Hippocampal formation (tissue), 2 donors: ENCODE data around the gene PRKCA.
"Not testable (repeated sequence)": the region's sequence is repeated elsewhere in the genome, so short reads cannot be mapped to it uniquely, and the experiment has no call there.

Experiments
- DNase-seq, 2 donors: peaks; one replicate each; lab custom pipeline; 2025; lab: John Stamatoyannopoulos, UW

PRKCA gene

GRCh38 chr17:66489576-66489975 is 187.2 kb downstream of the PRKCA start:
- not testable (repeated sequence) for DNase-seq

GRCh38 chr17:66491213-66491612 is 188.8 kb downstream of the PRKCA start:
- DNase-seq: no peak

GRCh38 chr17:66491665-66492064 is 189.3 kb downstream of the PRKCA start:
- no peak for DNase-seq

GRCh38 chr17:66492080-66492479 is 189.7 kb downstream of the PRKCA start:
- no peak for DNase-seq

GRCh38 chr17:66492561-66493005 is 190.2 kb downstream of the PRKCA start:
- no peak for DNase-seq

GRCh38 chr17:66493283-66494019 is 191.0 kb downstream of the PRKCA start:
- DNase-seq: no peak

- DNase-seq: no peak
Observed at GRCh38 chr17:66494023-66494803, 191.8 kb downstream of the PRKCA start.

GRCh38 chr17:66495035-66495434 is 192.6 kb downstream of the PRKCA start:
- no peak for DNase-seq

GRCh38 chr17:66496306-66496705 is 193.9 kb downstream of the PRKCA start:
- no peak for DNase-seq

- DNase-seq: no peak
Observed at GRCh38 chr17:66498580-66498979, 196.2 kb downstream of the PRKCA start.

GRCh38 chr17:66506641-66507040 is 204.2 kb downstream of the PRKCA start:
- no peak for DNase-seq

GRCh38 chr17:66507103-66507923 is 204.9 kb downstream of the PRKCA start:
- DNase-seq: no peak

GRCh38 chr17:66507982-66508760 is 205.8 kb downstream of the PRKCA start:
- no peak for DNase-seq

GRCh38 chr17:66508896-66509844 is 206.8 kb downstream of the PRKCA start:
- DNase-seq: no peak

- DNase-seq: no peak
Observed at GRCh38 chr17:66509926-66510325, 207.5 kb downstream of the PRKCA start.

GRCh38 chr17:66511135-66511534 is 208.7 kb downstream of the PRKCA start:
- no peak for DNase-seq

- no peak for DNase-seq
Observed at GRCh38 chr17:66514227-66514806, 211.9 kb downstream of the PRKCA start.

- DNase-seq: no peak
Observed at GRCh38 chr17:66515974-66516373, 213.6 kb downstream of the PRKCA start.

GRCh38 chr17:66517336-66518009 is 215.1 kb downstream of the PRKCA start:
- no peak for DNase-seq
